HG02571 (cell line): Measurements from ENCODE around the gene GJC2.

Experiments used
- ATAC-seq: cut with Tn5 transposase; IDR thresholded peaks from one replicate; pipeline ENCODE4 v1.9.1; 2021; ENCODE audit warnings: mild to moderate bottlenecking, moderate library complexity; ENCODE audit not compliant: unreplicated experiment

The GJC2 gene

GRCh38 chr1:228156515-228156881, 6.8 kb downstream of the GJC2 start:
- no peak for ATAC-seq

- no peak for ATAC-seq
Measured at GRCh38 chr1:228156941-228157728, 7.4 kb downstream of the GJC2 start.

GRCh38 chr1:228157729-228158126, 8.0 kb downstream of the GJC2 start:
- no peak for ATAC-seq

GRCh38 chr1:228158151-228159007, 8.6 kb downstream of the GJC2 start:
- ATAC-seq = no peak

- no peak for ATAC-seq
Measured at GRCh38 chr1:228159008-228159665, 9.4 kb downstream of the GJC2 start.

- no peak for ATAC-seq
Measured at GRCh38 chr1:228160201-228160761, 10.6 kb downstream of the GJC2 start.

- no peak for ATAC-seq
Measured at GRCh38 chr1:228161362-228161761, 11.6 kb downstream of the GJC2 start.

- ATAC-seq = no peak
Measured at GRCh38 chr1:228161866-228162265, 12.1 kb downstream of the GJC2 start.

- ATAC-seq = no peak
Measured at GRCh38 chr1:228162286-228163006, 12.7 kb downstream of the GJC2 start.

GRCh38 chr1:228163007-228163753, 13.4 kb downstream of the GJC2 start:
- ATAC-seq = no peak

GRCh38 chr1:228163776-228164519, 14.2 kb downstream of the GJC2 start:
- no peak for ATAC-seq

- no peak for ATAC-seq
Measured at GRCh38 chr1:228164561-228165371, 15.0 kb downstream of the GJC2 start.

GRCh38 chr1:228165372-228166169, 15.8 kb downstream of the GJC2 start, which contains the start of gene IBA57:
TSS of gene IBA57 (plus strand) at chr1:228165804. CDS start at chr1:228165817, 13 bp downstream.
- ATAC-seq = peak; percentile 77

GRCh38 chr1:228166170-228166936, 16.6 kb downstream of the GJC2 start:
- peak; percentile 6 for ATAC-seq

- ATAC-seq = no peak
Measured at GRCh38 chr1:228168563-228169270, 19.0 kb downstream of the GJC2 start.

GRCh38 chr1:228169345-228169744, 19.6 kb downstream of the GJC2 start:
- ATAC-seq = no peak
